ENCODE measurements around the gene TMEM40. TPM values are rescaled to one million over a fixed set of nuclear protein-coding genes. Genes with fewer than 3 reads are reported as not detected.
"Not testable (repeated sequence)": the region's sequence is repeated elsewhere in the genome, so short reads cannot be mapped to it uniquely, and the experiment has no call there.

The TMEM40 gene
- total RNA-seq: not detected in 2 replicates

GRCh38 chr3:12759097-12759679, at the start of gene TMEM40:
Gene TMEM40 (minus strand): TSS chr3:12759259. CDS start chr3:12749832, 9,427 bp downstream.
- DNase-seq (ENCODE audit: extremely low read depth, low read depth, low spot score): no peak

GRCh38 chr3:12808587-12808986, 49.5 kb upstream of the TMEM40 start:
- DNase-seq (ENCODE audit: extremely low read depth, low read depth, low spot score): no peak

GRCh38 chr3:12807601-12808359, 48.7 kb upstream of the TMEM40 start:
- DNase-seq (ENCODE audit: extremely low read depth, low read depth, low spot score): no peak

- no peak for DNase-seq (ENCODE audit: extremely low read depth, low read depth, low spot score)
These were observed 48.0 kb upstream of the TMEM40 start for GRCh38 chr3:12807066-12807465.

- no peak for DNase-seq (ENCODE audit: extremely low read depth, low read depth, low spot score)
These were observed 44.3 kb upstream of the TMEM40 start for GRCh38 chr3:12803371-12803770.

GRCh38 chr3:12799525-12800440, 40.7 kb upstream of the TMEM40 start:
- DNase-seq (ENCODE audit: extremely low read depth, low read depth, low spot score): no peak

- no peak for DNase-seq (ENCODE audit: extremely low read depth, low read depth, low spot score)
These were observed 39.6 kb upstream of the TMEM40 start for GRCh38 chr3:12798559-12799179.

- no peak for DNase-seq (ENCODE audit: extremely low read depth, low read depth, low spot score)
These were observed 39.0 kb upstream of the TMEM40 start for GRCh38 chr3:12797892-12798558.

- no peak for DNase-seq (ENCODE audit: extremely low read depth, low read depth, low spot score)
These were observed 38.2 kb upstream of the TMEM40 start for GRCh38 chr3:12797124-12797891.

- DNase-seq (ENCODE audit: extremely low read depth, low read depth, low spot score): no peak
These were observed 37.4 kb upstream of the TMEM40 start, which contains the start of gene CAND2 for GRCh38 chr3:12796171-12797123. Gene CAND2 (plus strand): TSS chr3:12796680. CDS start chr3:12796721, 41 bp downstream.

- no peak for DNase-seq (ENCODE audit: extremely low read depth, low read depth, low spot score)
These were observed 34.6 kb upstream of the TMEM40 start for GRCh38 chr3:12793701-12794100.

- DNase-seq (ENCODE audit: extremely low read depth, low read depth, low spot score): no peak
These were observed 32.4 kb upstream of the TMEM40 start for GRCh38 chr3:12791430-12791829.

GRCh38 chr3:12787967-12788690, 29.1 kb upstream of the TMEM40 start:
- DNase-seq (ENCODE audit: extremely low read depth, low read depth, low spot score): not testable (repeated sequence)

- not testable (repeated sequence) for DNase-seq (ENCODE audit: extremely low read depth, low read depth, low spot score)
These were observed 28.3 kb upstream of the TMEM40 start for GRCh38 chr3:12787346-12787745.

GRCh38 chr3:12785096-12785495, 26.0 kb upstream of the TMEM40 start:
- DNase-seq (ENCODE audit: extremely low read depth, low read depth, low spot score): no peak

GRCh38 chr3:12782172-12782815, 23.2 kb upstream of the TMEM40 start:
- no peak for DNase-seq (ENCODE audit: extremely low read depth, low read depth, low spot score)

GRCh38 chr3:12780751-12781150, 21.7 kb upstream of the TMEM40 start:
- DNase-seq (ENCODE audit: extremely low read depth, low read depth, low spot score): no peak

All from glomerular endothelial cell (primary cell).